GM23338 (cell line): ENCODE measurements around the gene MUC5B. TPM values are rescaled to one million over a fixed set of nuclear protein-coding genes. Genes with fewer than 3 reads are reported as not detected.

ENCODE experiments used
- ATAC-seq: fragments of 200-7000 bp; cut with Tn5 transposase; 3 replicates; pipeline ENCODE4 v1.9.1; 2020
- DNase-seq: peaks from one replicate; pipeline ENCODE4 v3.0.0-alpha.2; 2015; ENCODE audit warnings: low spot score
- H2AFZ ChIP-seq: fragments of 200-600 bp; sonication (generic); 2 replicates; pipeline ENCODE4 v1.8.0; 2016; ENCODE audit warnings: antibody characterized with exemption, mild to moderate bottlenecking, moderate library complexity
- H3F3A ChIP-seq: fragments of 200-600 bp; sonication (generic); replicated peaks from 2 replicates; pipeline ENCODE4 v1.8.0; 2017; ENCODE audit warnings: antibody characterized with exemption, mixed run types, low read depth
- H3K27ac ChIP-seq: fragments of 200-600 bp; sonication (generic); 2 replicates; pipeline ENCODE4 v1.6.1; 2016; ENCODE audit warnings: low read depth
- H3K27me3 ChIP-seq: fragments of 200-600 bp; sonication (generic); 2 replicates; pipeline ENCODE4 v1.8.0; 2016; ENCODE audit warnings: mild to moderate bottlenecking, mixed run types, moderate library complexity; ENCODE audit not compliant: insufficient read depth
- H3K36me3 ChIP-seq: fragments of 200-600 bp; sonication (generic); 2 replicates; pipeline ENCODE4 v1.8.0; 2016; ENCODE audit warnings: mild to moderate bottlenecking; ENCODE audit not compliant: insufficient read depth
- H3K4me1 ChIP-seq: fragments of 200-600 bp; sonication (generic); 2 replicates; pipeline ENCODE4 v1.8.0; 2016; ENCODE audit warnings: mild to moderate bottlenecking, moderate library complexity; ENCODE audit not compliant: insufficient read depth
- H3K4me2 ChIP-seq: fragments of 200-600 bp; sonication (generic); 2 replicates; pipeline ENCODE4 v1.7.1; 2017; ENCODE audit warnings: mixed run types
- H3K4me3 ChIP-seq: fragments of 200-600 bp; sonication (generic); 2 replicates; pipeline ENCODE4 v1.6.1; 2016; ENCODE audit warnings: mixed run types
- H3K79me2 ChIP-seq: fragments of 200-600 bp; sonication (generic); replicated peaks from 2 replicates; pipeline ENCODE4 v1.8.0; 2017; ENCODE audit warnings: mild to moderate bottlenecking; ENCODE audit not compliant: insufficient read depth
- H3K9me2 ChIP-seq: fragments of 200-600 bp; sonication (generic); 2 replicates; pipeline ENCODE4 v1.8.0; 2017; ENCODE audit not compliant: insufficient read depth
- H4K20me1 ChIP-seq: fragments of 200-600 bp; sonication (generic); replicated peaks from 2 replicates; pipeline ENCODE4 v1.8.0; 2017; ENCODE audit warnings: mild to moderate bottlenecking; ENCODE audit not compliant: insufficient read depth
- H3K27ac Mint-ChIP-seq: 2 replicates; pipeline ENCODE4 v1.8.0; 2020; ENCODE audit warnings: inconsistent platforms, mild to moderate bottlenecking, moderate library complexity, mixed read lengths
- H3K27me3 Mint-ChIP-seq: 3 replicates; pipeline ENCODE4 v1.8.0; 2022; ENCODE audit warnings: low read depth, mild to moderate bottlenecking, moderate library complexity, mixed read lengths, inconsistent platforms; ENCODE audit not compliant: insufficient read depth, poor library complexity
- H3K36me3 Mint-ChIP-seq: 3 replicates; pipeline ENCODE4 v1.8.0; 2021; ENCODE audit warnings: low read depth, mild to moderate bottlenecking, inconsistent platforms, moderate library complexity, mixed read lengths
- H3K4me1 Mint-ChIP-seq: 3 replicates; pipeline ENCODE4 v1.8.0; 2020; ENCODE audit warnings: mild to moderate bottlenecking, inconsistent platforms, mixed read lengths
- H3K4me3 Mint-ChIP-seq: 3 replicates; pipeline ENCODE4 v1.8.0; 2021; ENCODE audit warnings: moderate library complexity, mild to moderate bottlenecking, inconsistent platforms, mixed read lengths
- H3K9me3 Mint-ChIP-seq: 3 replicates; pipeline ENCODE4 v1.8.0; 2020; ENCODE audit warnings: moderate library complexity, mild to moderate bottlenecking, inconsistent platforms, mixed read lengths
- CREB1 ChIP-seq: fragments of 250-450 bp; sonication (Bioruptor Pico); IDR thresholded peaks from 2 replicates; pipeline ENCODE4 v1.5.0; 2020; ENCODE audit warnings: low read depth, mild to moderate bottlenecking, moderate library complexity
- EZH2 ChIP-seq: fragments of 200-600 bp; sonication (generic); IDR thresholded peaks from one replicate; pipeline ENCODE4 v1.8.0; 2017; ENCODE audit warnings: antibody characterized with exemption, mild to moderate bottlenecking, low read depth; ENCODE audit not compliant: unreplicated experiment
- EZH2phosphoT487 ChIP-seq: fragments of 200-600 bp; sonication (generic); IDR thresholded peaks from one replicate; pipeline ENCODE4 v1.8.1; 2018; ENCODE audit warnings: antibody characterized with exemption; ENCODE audit not compliant: unreplicated experiment
- JUNB ChIP-seq: IDR thresholded peaks from one replicate; pipeline ENCODE4 v1.6.1; 2016; ENCODE audit warnings: antibody characterized with exemption; ENCODE audit not compliant: unreplicated experiment
- NANOG ChIP-seq: IDR thresholded peaks from 2 replicates; pipeline ENCODE4 v1.6.1; 2016; ENCODE audit warnings: antibody characterized with exemption, borderline replicate concordance
- POLR2AphosphoS5 ChIP-seq: IDR thresholded peaks from 2 replicates; pipeline ENCODE4 v1.6.1; 2016; ENCODE audit warnings: antibody characterized with exemption, low read depth
- STAT1 ChIP-seq: IDR thresholded peaks from one replicate; pipeline ENCODE4 v1.6.1; 2016; ENCODE audit warnings: antibody characterized with exemption; ENCODE audit not compliant: unreplicated experiment
- polyA plus RNA-seq: library from polyadenylated mRNA; unstranded; fragments of >200 nt; fragmentation: Nextera tagmentation; extraction: Ambion mirVana; gene quantifications from 2 replicates; pipeline ENCODE4 v1.2.1, GENCODE V29; 2016
- total RNA-seq: library from RNA; depleted of rRNA; stranded (reverse); fragments of >200 nt; shearing (Covaris generic); gene quantifications from 2 replicates; pipeline ENCODE4 v1.2.3, GENCODE V29; 2014
- TF ChIP-seq, protein P1 (sequence below), 2 experiments: fragments of 200-600 bp in 1 of 2; sonication (generic) in 1 of 2; conservative IDR thresholded peaks; 2 replicates each; pipeline versions ENCODE4 v1.5.1 to v1.6.1; 2016 to 2017; ENCODE audit warnings: antibody characterized with exemption in 2 of 2, low read depth in 2 of 2, mild to moderate bottlenecking in 2 of 2, moderate library complexity in 1 of 2
- TF ChIP-seq, protein P2 (sequence below): IDR thresholded peaks from one replicate; pipeline ENCODE4 v1.6.1; 2018; ENCODE audit warnings: antibody characterized with exemption; ENCODE audit not compliant: unreplicated experiment
- TF ChIP-seq, protein P3 (sequence below): fragments of 250-450 bp; sonication (Bioruptor Pico); IDR thresholded peaks from 2 replicates; pipeline ENCODE4 v1.5.0; 2020; ENCODE audit warnings: mild to moderate bottlenecking, moderate library complexity

Gene MUC5B
- total and polyA plus RNA-seq, 2 experiments from 2014 or later: 0.18 to 0.90 TPM

DNA sequence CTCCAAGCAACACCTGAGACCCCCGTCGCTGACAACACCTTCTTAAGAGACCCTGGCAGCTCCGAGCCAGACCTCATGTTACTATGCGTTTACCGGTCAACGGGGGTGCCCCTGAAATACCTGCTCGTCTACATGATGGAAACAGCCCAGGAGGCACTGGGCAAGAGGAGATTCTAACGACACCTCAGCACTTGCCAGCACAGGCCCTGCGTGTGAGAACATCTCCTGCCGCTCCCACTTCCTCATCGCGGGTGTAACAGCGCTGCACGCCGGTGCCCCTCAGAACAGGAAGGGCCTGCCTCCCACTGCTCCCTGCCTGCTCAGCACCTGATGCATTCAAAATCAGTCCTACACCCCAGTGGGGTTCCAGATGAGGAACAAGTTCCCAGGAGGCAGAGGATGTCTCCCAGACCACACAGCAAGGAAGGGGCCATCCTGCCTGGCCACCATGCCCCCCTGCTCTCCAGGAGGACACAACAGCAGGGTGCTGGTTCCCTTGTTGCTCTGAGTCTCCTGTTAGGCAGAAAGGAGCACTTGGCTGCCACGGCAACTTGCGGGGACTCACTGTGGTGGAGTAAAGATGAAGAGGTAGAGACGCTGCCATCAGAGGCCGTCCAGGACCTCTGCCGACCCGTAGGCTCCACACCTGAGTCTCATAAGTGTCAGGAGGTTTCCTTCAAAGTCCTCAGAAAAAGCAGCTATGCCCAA is 84.5 kb downstream of the MUC5B start:
- H3F3A ChIP-seq: no peaks in the 10 kb centered on the region
- H3K4me3 Mint-ChIP-seq: no peak overlapping the region
- H2AFZ ChIP-seq: no peak overlapping the region
- H3K4me1 ChIP-seq: peaks cover 10% of the 10 kb centered on the region; the same call in 1 of the 2 replicates
- H3K36me3 ChIP-seq: no peaks in the 10 kb centered on the region
- no peak for DNase-seq
- H3K27ac ChIP-seq: no peak overlapping the region
- H4K20me1 ChIP-seq: peaks cover 5% of the 10 kb centered on the region; the same call in 1 of the 2 replicates
- H3K27ac Mint-ChIP-seq: no peak overlapping the region
- H3K27me3 ChIP-seq: no peaks in the 10 kb centered on the region; the same call in 1 of the 2 replicates
- no peak overlapping the region for H3K4me3 ChIP-seq
- peaks cover 10% of the 10 kb centered on the region; the same call in 2 of the 3 replicates for H3K9me3 Mint-ChIP-seq
- H3K36me3 Mint-ChIP-seq: peaks cover 9% of the 10 kb centered on the region
- peaks cover 18% of the 10 kb centered on the region for H3K27me3 Mint-ChIP-seq
- no peak overlapping the region for H3K4me2 ChIP-seq
- H3K79me2 ChIP-seq: peaks cover 52% of the 10 kb centered on the region
- peaks cover 25% of the 10 kb centered on the region for H3K4me1 Mint-ChIP-seq
- TF ChIP-seq JUNB (no peak), EZH2phosphoT487 (no peak), POLR2AphosphoS5 (no peak), NANOG (no peak), EZH2 (no peak), STAT1 (no peak), CREB1 (CRISPR knock-in tag) (no peak)
- TF ChIP-seq, protein P1, sequence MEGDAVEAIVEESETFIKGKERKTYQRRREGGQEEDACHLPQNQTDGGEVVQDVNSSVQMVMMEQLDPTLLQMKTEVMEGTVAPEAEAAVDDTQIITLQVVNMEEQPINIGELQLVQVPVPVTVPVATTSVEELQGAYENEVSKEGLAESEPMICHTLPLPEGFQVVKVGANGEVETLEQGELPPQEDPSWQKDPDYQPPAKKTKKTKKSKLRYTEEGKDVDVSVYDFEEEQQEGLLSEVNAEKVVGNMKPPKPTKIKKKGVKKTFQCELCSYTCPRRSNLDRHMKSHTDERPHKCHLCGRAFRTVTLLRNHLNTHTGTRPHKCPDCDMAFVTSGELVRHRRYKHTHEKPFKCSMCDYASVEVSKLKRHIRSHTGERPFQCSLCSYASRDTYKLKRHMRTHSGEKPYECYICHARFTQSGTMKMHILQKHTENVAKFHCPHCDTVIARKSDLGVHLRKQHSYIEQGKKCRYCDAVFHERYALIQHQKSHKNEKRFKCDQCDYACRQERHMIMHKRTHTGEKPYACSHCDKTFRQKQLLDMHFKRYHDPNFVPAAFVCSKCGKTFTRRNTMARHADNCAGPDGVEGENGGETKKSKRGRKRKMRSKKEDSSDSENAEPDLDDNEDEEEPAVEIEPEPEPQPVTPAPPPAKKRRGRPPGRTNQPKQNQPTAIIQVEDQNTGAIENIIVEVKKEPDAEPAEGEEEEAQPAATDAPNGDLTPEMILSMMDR (conservative IDR thresholded peaks at IDR 0.05; ENCODE audit: low read depth in 2 of 2): no peak
- TF ChIP-seq, protein P2, sequence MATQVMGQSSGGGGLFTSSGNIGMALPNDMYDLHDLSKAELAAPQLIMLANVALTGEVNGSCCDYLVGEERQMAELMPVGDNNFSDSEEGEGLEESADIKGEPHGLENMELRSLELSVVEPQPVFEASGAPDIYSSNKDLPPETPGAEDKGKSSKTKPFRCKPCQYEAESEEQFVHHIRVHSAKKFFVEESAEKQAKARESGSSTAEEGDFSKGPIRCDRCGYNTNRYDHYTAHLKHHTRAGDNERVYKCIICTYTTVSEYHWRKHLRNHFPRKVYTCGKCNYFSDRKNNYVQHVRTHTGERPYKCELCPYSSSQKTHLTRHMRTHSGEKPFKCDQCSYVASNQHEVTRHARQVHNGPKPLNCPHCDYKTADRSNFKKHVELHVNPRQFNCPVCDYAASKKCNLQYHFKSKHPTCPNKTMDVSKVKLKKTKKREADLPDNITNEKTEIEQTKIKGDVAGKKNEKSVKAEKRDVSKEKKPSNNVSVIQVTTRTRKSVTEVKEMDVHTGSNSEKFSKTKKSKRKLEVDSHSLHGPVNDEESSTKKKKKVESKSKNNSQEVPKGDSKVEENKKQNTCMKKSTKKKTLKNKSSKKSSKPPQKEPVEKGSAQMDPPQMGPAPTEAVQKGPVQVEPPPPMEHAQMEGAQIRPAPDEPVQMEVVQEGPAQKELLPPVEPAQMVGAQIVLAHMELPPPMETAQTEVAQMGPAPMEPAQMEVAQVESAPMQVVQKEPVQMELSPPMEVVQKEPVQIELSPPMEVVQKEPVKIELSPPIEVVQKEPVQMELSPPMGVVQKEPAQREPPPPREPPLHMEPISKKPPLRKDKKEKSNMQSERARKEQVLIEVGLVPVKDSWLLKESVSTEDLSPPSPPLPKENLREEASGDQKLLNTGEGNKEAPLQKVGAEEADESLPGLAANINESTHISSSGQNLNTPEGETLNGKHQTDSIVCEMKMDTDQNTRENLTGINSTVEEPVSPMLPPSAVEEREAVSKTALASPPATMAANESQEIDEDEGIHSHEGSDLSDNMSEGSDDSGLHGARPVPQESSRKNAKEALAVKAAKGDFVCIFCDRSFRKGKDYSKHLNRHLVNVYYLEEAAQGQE: no peak
- TF ChIP-seq, protein P3, sequence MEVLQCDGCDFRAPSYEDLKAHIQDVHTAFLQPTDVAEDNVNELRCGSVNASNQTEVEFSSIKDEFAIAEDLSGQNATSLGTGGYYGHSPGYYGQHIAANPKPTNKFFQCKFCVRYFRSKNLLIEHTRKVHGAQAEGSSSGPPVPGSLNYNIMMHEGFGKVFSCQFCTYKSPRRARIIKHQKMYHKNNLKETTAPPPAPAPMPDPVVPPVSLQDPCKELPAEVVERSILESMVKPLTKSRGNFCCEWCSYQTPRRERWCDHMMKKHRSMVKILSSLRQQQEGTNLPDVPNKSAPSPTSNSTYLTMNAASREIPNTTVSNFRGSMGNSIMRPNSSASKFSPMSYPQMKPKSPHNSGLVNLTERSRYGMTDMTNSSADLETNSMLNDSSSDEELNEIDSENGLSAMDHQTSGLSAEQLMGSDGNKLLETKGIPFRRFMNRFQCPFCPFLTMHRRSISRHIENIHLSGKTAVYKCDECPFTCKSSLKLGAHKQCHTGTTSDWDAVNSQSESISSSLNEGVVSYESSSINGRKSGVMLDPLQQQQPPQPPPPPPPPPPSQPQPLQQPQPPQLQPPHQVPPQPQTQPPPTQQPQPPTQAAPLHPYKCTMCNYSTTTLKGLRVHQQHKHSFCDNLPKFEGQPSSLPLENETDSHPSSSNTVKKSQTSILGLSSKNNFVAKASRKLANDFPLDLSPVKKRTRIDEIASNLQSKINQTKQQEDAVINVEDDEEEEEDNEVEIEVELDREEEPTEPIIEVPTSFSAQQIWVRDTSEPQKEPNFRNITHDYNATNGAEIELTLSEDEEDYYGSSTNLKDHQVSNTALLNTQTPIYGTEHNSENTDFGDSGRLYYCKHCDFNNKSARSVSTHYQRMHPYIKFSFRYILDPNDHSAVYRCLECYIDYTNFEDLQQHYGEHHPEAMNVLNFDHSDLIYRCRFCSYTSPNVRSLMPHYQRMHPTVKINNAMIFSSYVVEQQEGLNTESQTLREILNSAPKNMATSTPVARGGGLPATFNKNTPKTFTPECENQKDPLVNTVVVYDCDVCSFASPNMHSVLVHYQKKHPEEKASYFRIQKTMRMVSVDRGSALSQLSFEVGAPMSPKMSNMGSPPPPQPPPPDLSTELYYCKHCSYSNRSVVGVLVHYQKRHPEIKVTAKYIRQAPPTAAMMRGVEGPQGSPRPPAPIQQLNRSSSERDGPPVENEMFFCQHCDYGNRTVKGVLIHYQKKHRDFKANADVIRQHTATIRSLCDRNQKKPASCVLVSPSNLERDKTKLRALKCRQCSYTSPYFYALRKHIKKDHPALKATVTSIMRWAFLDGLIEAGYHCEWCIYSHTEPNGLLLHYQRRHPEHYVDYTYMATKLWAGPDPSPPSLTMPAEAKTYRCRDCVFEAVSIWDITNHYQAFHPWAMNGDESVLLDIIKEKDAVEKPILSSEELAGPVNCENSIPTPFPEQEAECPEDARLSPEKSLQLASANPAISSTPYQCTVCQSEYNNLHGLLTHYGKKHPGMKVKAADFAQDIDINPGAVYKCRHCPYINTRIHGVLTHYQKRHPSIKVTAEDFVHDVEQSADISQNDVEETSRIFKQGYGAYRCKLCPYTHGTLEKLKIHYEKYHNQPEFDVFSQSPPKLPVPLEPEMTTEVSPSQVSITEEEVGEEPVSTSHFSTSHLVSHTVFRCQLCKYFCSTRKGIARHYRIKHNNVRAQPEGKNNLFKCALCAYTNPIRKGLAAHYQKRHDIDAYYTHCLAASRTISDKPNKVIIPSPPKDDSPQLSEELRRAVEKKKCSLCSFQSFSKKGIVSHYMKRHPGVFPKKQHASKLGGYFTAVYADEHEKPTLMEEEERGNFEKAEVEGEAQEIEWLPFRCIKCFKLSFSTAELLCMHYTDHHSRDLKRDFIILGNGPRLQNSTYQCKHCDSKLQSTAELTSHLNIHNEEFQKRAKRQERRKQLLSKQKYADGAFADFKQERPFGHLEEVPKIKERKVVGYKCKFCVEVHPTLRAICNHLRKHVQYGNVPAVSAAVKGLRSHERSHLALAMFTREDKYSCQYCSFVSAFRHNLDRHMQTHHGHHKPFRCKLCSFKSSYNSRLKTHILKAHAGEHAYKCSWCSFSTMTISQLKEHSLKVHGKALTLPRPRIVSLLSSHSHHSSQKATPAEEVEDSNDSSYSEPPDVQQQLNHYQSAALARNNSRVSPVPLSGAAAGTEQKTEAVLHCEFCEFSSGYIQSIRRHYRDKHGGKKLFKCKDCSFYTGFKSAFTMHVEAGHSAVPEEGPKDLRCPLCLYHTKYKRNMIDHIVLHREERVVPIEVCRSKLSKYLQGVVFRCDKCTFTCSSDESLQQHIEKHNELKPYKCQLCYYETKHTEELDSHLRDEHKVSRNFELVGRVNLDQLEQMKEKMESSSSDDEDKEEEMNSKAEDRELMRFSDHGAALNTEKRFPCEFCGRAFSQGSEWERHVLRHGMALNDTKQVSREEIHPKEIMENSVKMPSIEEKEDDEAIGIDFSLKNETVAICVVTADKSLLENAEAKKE (CRISPR knock-in tag): no peak
- no peaks in the 10 kb centered on the region for H3K9me2 ChIP-seq
- no peak for ATAC-seq
